IPS DF 6.9 (cell line): Measurements from ENCODE around the gene CASP9.

Experiments used
- DNase-seq: peaks from one replicate; pipeline ENCODE4 v3.0.0-alpha.2; 2013; ENCODE audit warnings: low read depth, low spot score
- H3K27ac ChIP-seq: one replicate; pipeline ENCODE4 v1.5.1; 2013; ENCODE audit warnings: low read length, control low read depth
- H3K27me3 ChIP-seq: 2 replicates; pipeline ENCODE4 v1.6.1; 2013; ENCODE audit warnings: mild to moderate bottlenecking, low read length; ENCODE audit not compliant: control insufficient read depth, insufficient read depth
- H3K36me3 ChIP-seq: 2 replicates; pipeline ENCODE4 v1.6.1; 2013; ENCODE audit warnings: low read length; ENCODE audit not compliant: control insufficient read depth, insufficient read depth
- H3K4me1 ChIP-seq: 2 replicates; pipeline ENCODE4 v1.6.1; 2013; ENCODE audit warnings: low read length; ENCODE audit not compliant: control insufficient read depth, insufficient read depth
- H3K4me3 ChIP-seq: 2 replicates; pipeline ENCODE4 v1.5.1; 2013; ENCODE audit warnings: mild to moderate bottlenecking, low read length
- H3K9me3 ChIP-seq: 2 replicates; pipeline ENCODE4 v1.6.1; 2013; ENCODE audit warnings: low read length, inconsistent platforms; ENCODE audit not compliant: control insufficient read depth, insufficient read depth
- WGBS: extraction: QIAGEN DNeasy Blood & Tissue Kit; methylation state at CpG from one replicate; pipeline ENCODE4 v1.1.7; 2013; ENCODE audit warnings: mixed read lengths, missing lambda C conversion rate; ENCODE audit not compliant: insufficient read length, insufficient coverage; 5-methylcytosine and 5-hydroxymethylcytosine counted together

Gene CASP9

DNA sequence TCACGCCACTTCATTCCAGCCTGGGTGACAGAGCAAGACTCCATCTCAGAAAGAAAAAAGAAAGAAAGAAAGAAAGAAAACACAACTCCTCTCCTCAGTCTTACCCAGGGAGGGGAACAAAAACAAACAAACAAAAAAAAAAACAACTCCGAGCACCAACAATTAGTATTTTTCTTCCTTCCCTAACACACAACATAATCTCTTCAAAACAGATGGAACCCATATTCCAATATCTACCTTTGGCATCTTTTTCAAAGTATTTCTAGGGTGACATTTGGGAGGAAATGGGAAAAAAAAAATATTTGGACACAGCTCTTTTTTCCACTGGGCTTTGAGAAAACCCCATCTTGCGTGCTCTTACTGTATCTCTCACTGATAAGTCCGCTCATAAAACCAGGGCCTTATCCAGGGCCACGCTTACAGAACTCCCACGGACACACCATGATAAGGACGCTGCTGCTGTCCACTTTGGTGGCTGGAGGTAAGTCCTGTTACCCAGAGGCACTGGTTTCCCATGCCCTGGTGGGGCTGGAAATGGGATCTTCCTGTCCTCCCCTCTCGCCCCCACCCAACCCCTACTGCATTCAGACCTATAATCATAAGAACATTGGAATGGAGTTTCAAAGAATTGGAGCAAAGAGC lies 67.6 kb downstream of the CASP9 start, which contains the start of gene CELA2A:
Gene CELA2A, plus strand, starts transcription at position 420 of the 642 bp plus-strand sequence. Its CDS starts 22 bp downstream, at position 442.
- Histone ChIP-seq H3K36me3 (no peaks in the 10 kb centered on the region), H3K4me1 (no peaks in the 10 kb centered on the region), H3K9me3 (no peaks in the 10 kb centered on the region; the same call in 1 of the 2 replicates), H3K4me3 (no peak within 1 kb of the TSS), H3K27me3 (no peaks in the 10 kb centered on the region), H3K27ac (no peak within 1 kb of the TSS)
- no peak for DNase-seq
- WGBS = 100% methylated on average over 1 of the region's 8 CpGs

DNA sequence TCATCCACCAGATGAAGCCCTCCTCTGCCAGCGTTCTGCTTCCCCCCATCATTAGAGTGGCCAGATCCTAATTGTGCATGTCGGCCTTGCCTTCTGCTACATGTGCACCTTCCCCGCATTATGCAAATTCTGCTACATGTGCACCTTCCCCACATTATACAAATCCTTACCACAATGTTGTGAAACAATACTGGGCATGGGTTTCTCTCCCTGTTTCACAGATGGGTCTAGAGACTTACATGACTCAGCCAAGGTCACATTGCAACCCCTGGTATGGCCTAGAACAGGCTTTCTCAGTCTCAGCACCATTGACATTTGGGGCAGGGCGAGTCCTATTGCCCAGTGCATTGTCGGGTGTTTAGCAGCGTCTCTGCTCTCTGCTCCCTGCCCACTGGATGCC lies 68.5 kb downstream of the CASP9 start:
- no peak overlapping the region for H3K27ac ChIP-seq
- H3K36me3 ChIP-seq = no peaks in the 10 kb centered on the region
- no CpG with 5 or more reads among the region's 6 CpGs for WGBS
- H3K4me3 ChIP-seq = no peak overlapping the region
- H3K4me1 ChIP-seq = no peaks in the 10 kb centered on the region
- no peaks in the 10 kb centered on the region; the same call in 1 of the 2 replicates for H3K9me3 ChIP-seq
- H3K27me3 ChIP-seq = no peaks in the 10 kb centered on the region
- DNase-seq = no peak

- Histone ChIP-seq H3K36me3 (no peaks in the 10 kb centered on the region), H3K27ac (no peak overlapping the region), H3K9me3 (no peaks in the 10 kb centered on the region; the same call in 1 of the 2 replicates), H3K4me1 (no peaks in the 10 kb centered on the region), H3K27me3 (no peaks in the 10 kb centered on the region), H3K4me3 (no peak overlapping the region)
- no peak for DNase-seq
- WGBS = no CpG with 5 or more reads among the region's 3 CpGs
These were observed 69.8 kb downstream of the CASP9 start for GRCh38 chr1:15454256-15454655.

DNA sequence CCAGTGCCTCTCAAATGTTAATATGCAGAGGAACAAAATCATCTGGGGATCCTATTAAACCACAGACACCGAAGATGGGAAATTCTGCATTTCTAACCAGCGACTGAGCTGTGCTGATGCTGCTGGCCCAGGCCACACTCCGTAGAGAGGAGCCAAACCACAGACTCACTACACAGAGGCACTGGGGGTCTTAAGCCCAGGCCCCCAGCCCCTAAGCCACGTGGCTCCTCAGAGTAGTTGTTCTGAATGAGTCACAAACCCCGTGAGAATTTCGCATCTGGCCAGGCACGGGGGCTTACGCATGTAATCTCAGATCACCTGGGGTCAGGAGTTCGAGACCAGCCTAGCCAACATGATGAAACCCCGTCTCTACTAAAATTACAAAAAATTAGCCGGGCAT lies 70.3 kb downstream of the CASP9 start:
- no peak for DNase-seq
- Histone ChIP-seq H3K9me3 (no peaks in the 10 kb centered on the region; the same call in 1 of the 2 replicates), H3K36me3 (no peaks in the 10 kb centered on the region), H3K27ac (no peak overlapping the region), H3K27me3 (no peaks in the 10 kb centered on the region), H3K4me3 (no peak overlapping the region), H3K4me1 (no peaks in the 10 kb centered on the region)
- WGBS = no CpG with 5 or more reads among the region's 11 CpGs

- Histone ChIP-seq H3K27me3 (no peaks in the 10 kb centered on the region), H3K9me3 (no peaks in the 10 kb centered on the region; the same call in 1 of the 2 replicates), H3K4me3 (no peak overlapping the region), H3K36me3 (no peaks in the 10 kb centered on the region), H3K4me1 (no peaks in the 10 kb centered on the region), H3K27ac (no peak overlapping the region)
- no CpG with 5 or more reads among the region's 10 CpGs for whole genome bisulfite sequencing
- no peak for DNase-seq
These were observed 71.0 kb downstream of the CASP9 start for GRCh38 chr1:15452866-15453571.

GRCh38 chr1:15452216-15452615 lies 71.8 kb downstream of the CASP9 start:
- no CpG with 5 or more reads among the region's 1 CpG for WGBS
- Histone ChIP-seq H3K4me3 (no peak overlapping the region), H3K36me3 (no peaks in the 10 kb centered on the region), H3K4me1 (no peaks in the 10 kb centered on the region), H3K27ac (no peak overlapping the region), H3K9me3 (no peaks in the 10 kb centered on the region; the same call in 1 of the 2 replicates), H3K27me3 (no peaks in the 10 kb centered on the region)
- no peak for DNase-seq

GRCh38 chr1:15451014-15451722 lies 72.8 kb downstream of the CASP9 start:
- Histone ChIP-seq H3K4me3 (no peak overlapping the region), H3K36me3 (no peaks in the 10 kb centered on the region), H3K27me3 (no peaks in the 10 kb centered on the region), H3K9me3 (no peaks in the 10 kb centered on the region; the same call in 1 of the 2 replicates), H3K4me1 (no peaks in the 10 kb centered on the region), H3K27ac (no peak overlapping the region)
- no CpG with 5 or more reads among the region's 6 CpGs for WGBS
- no peak for DNase-seq

GRCh38 chr1:15449567-15449966 lies 74.4 kb downstream of the CASP9 start:
- no peaks in the 10 kb centered on the region for H3K27me3 ChIP-seq
- no CpG with 5 or more reads among the region's 3 CpGs for WGBS
- no peak overlapping the region for H3K4me3 ChIP-seq

DNA sequence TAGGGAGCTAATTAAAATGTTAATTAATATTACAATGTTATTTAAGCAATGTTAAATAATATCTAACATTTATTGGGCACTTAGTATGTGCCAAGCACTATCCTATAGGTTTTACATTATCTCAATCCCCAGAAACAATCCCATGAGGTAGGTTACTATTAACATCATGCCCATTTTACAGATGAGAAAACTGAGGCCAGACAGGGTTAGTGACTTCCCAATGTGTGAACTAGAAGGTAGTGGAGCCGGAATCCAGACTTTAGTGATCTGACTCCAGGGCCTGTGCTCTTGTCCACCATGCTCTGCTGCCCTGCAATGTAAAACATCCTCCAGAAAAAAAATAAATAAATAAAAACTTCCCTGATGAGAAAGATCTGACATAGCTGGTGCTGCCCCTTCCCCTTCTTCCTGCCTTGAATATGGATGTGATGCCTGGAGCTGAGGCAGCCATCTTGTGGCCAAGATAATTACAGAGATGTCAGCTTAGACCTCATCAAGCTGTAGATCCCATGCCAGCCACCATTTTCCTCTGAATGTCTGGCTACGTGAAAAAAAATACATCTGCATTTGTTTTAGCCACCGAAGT lies 75.0 kb downstream of the CASP9 start:
- Histone ChIP-seq H3K4me1 (no peaks in the 10 kb centered on the region), H3K9me3 (no peaks in the 10 kb centered on the region; the same call in 1 of the 2 replicates), H3K27me3 (no peaks in the 10 kb centered on the region), H3K36me3 (no peaks in the 10 kb centered on the region), H3K27ac (no peak overlapping the region), H3K4me3 (no peak overlapping the region)
- no peak for DNase-seq
- WGBS = no CpG with 5 or more reads among the region's 3 CpGs

More at GRCh38 chr1:15449567-15449966, 74.4 kb downstream of the CASP9 start:
- Histone ChIP-seq H3K27ac (no peak overlapping the region), H3K4me1 (no peaks in the 10 kb centered on the region), H3K9me3 (no peaks in the 10 kb centered on the region; the same call in 1 of the 2 replicates), H3K36me3 (no peaks in the 10 kb centered on the region)
- no peak for DNase-seq

- no peaks in the 10 kb centered on the region for H3K27me3 ChIP-seq
- DNase-seq = no peak
- no peaks in the 10 kb centered on the region for H3K36me3 ChIP-seq
- no peak overlapping the region for H3K4me3 ChIP-seq
- H3K4me1 ChIP-seq = no peaks in the 10 kb centered on the region
- WGBS = no CpG with 5 or more reads among the region's 4 CpGs
- no peak overlapping the region for H3K27ac ChIP-seq
- H3K9me3 ChIP-seq = no peaks in the 10 kb centered on the region
These were observed 77.8 kb downstream of the CASP9 start for GRCh38 chr1:15446212-15446611.
